Fibroblast of skin of back (primary cell): ENCODE data around the gene SPDYE3.
"Not testable (repeated sequence)": the region's sequence is repeated elsewhere in the genome, so short reads cannot be mapped to it uniquely, and the experiment has no call there.

ENCODE experiments used
- DNase-seq: peaks from one replicate; pipeline ENCODE4 v3.0.0-alpha.2; 2013

The SPDYE3 gene

GRCh38 chr7:100292162-100292561, 15.3 kb upstream of the SPDYE3 start:
- not testable (repeated sequence) for DNase-seq

GRCh38 chr7:100295269-100295668, 12.2 kb upstream of the SPDYE3 start:
- peak; percentile 12 for DNase-seq

DNA sequence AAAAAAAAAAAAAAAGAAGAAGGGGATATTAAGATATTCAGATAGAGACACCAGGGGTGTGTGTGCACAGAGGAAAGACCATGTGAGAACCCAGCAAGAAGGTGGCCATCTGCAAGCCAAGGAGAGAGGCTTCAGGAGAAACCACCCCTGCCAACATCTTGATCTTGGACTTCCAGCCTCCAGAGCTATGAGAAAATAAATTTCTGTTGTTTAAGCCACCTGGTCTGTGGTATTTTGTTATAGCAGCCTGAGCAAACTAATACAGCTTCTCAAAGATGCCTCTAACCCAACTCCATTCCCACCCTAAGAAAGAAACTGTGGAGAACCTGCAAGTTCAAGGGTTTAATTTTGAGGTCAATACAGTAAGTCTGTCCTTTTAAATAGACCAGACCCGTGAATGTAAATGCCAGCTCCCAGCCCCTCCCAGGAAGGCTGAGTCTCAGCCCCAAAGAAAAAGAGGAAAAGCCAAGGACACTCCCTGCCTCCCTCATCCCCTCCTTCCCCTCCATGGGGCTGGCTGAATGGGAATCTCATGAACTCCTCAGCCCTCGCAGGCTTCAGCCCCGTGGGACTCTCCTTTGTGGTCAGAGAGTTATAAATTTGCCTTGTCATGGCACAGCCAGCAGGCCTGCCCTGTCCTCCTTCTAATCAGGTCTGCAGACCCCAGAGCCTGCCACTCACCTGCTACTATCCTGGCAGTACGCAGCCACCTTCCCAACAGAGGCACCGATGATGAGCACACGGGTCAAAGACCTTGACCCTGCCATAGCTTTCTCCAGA, 9.5 kb upstream of the SPDYE3 start:
- DNase-seq, result not testable (repeated sequence)

GRCh38 chr7:100298632-100298895, 8.9 kb upstream of the SPDYE3 start:
- not testable (repeated sequence) for DNase-seq

DNA sequence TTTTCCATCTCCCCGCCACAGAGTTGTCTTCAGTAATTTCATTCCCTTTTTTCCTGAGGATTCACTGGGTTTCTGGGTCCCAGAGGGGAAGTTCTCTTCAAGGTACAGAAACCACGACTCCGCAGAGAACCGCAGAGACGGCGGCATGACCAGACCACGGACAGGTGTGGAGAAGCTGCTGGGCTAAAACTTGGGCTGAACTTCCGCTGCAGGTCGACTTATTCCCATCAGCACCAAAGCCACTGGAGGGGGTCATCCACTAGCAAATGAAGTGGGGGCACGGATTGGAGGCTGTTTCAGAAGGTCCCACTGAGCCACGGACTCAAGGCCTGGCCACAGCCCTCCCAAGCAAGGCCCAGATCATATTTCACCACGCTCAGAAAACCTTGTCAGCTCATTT, 3.0 kb upstream of the SPDYE3 start:
- DNase-seq, result not testable (repeated sequence)

- DNase-seq, result not testable (repeated sequence)
Measured at GRCh38 chr7:100318329-100318728, 10.8 kb downstream of the SPDYE3 start.

- DNase-seq, result not testable (repeated sequence)
Measured at GRCh38 chr7:100321648-100322047, 14.1 kb downstream of the SPDYE3 start.

- not testable (repeated sequence) for DNase-seq
Measured at GRCh38 chr7:100324194-100324593, 16.7 kb downstream of the SPDYE3 start.

DNA sequence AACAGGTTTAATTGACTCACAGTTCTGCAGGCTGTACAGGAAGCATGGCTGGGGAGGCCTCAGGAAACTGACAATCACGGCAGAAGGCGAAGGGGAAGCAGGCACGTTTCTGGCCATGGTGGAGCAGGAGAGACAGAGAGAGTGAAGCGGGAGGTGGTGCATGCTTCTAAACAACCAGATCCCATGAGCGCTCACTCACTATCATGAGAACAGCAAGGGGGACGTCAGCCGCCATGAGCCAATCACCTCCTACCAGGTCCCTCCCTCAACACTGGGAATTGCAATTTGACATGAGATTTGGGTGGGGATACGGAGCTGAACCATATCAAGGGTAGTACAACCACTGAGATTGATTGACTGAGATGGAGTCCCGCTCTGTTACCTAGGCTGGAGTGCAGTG, 18.2 kb downstream of the SPDYE3 start:
- DNase-seq, result not testable (repeated sequence)

- not testable (repeated sequence) for DNase-seq
Measured at GRCh38 chr7:100326914-100327313, 19.4 kb downstream of the SPDYE3 start.

DNA sequence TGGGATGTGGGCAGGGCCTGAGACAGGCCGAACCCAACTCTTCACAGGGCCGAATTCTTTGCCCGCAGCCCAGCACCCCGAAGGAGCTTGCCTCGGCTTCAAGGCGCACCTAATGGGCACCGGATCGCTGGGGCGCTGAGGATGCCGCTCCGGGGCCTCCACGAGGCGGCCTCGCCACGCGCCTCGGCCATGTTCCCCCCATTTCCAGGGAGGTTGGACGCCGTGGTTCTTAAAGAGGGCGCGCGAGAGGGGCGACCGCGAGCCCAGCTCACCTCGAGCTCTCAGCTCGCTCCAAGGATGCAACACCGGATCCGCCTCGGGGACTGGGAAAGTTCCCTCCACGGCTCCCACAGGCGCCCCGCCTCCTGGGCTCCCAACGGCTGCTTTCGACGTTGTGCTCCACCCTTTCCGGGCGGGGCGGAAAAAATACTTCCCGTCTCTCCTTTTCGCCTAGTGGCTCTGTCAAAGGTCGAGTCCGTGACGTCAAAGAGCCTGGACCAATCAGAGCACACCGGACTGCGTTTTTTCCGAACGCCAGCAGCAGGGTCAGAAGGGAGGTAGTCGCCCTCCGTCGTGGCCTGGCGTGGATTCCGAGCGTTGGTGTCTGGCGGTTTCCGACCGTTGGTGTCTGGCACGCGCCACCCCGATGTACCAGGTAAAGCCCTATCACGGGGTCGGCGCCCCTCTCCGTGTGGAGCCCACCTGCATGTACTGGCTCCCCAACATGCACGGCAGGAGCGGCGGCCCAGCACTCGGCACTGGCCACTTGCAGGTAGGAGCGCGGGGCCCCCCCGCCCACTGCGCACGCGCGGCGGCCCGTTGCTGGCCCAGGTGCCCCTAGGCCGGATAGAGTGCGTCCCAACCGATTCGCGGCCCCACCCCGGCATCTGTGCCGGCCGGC, 28.3 kb downstream of the SPDYE3 start:
- peak; percentile 93 for DNase-seq

DNA sequence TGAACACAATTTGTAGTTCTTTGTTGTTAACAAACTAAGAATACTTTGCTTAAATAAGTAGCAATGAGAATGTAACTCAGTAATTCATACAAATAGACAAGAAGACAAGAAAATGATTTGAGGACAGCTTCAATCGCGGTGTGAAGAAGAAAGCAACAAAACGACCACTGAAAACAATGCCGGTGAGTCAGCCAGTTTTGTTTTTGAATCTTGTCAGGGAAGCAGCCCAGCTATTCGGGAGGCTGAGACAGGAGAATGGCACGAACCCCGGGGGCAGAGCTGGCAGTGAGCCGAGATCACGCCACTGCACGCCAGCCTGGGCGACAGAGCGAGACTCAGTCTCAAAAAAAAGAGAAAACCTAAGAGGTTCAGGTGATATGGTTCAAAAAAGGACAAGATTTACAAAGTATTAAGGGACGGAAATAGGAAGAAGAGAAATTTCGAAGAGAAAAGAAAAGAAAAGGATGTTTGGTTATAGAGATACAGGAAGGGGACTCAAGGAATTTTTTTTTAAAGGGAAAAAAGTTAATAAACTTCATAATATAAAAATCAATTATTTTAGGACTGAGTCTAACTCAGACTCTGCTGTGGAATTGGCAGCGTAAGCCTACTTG, 30.7 kb downstream of the SPDYE3 start:
- DNase-seq, result not testable (repeated sequence)

- not testable (repeated sequence) for DNase-seq
Measured at GRCh38 chr7:100341286-100341685, 33.8 kb downstream of the SPDYE3 start.

DNA sequence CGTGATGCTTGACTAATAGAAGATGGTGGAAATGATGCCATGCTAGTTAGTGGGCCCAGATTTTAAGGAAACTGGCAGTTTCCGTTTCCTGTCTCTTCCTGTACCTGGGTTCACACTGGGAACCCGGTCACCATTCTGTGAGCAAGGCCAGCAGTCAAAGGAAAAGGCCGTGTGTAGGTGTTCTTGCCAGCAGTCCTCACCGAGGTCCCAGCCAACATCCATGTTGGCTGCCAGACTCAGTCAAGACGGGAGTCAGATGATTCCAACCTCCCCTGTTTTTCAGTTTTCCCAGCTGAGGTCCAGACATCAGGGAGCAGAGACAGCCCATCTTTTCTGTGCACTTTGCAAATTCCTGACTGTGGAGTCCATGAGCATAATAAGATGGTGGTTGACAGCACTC, 35.3 kb downstream of the SPDYE3 start:
- no peak for DNase-seq

DNA sequence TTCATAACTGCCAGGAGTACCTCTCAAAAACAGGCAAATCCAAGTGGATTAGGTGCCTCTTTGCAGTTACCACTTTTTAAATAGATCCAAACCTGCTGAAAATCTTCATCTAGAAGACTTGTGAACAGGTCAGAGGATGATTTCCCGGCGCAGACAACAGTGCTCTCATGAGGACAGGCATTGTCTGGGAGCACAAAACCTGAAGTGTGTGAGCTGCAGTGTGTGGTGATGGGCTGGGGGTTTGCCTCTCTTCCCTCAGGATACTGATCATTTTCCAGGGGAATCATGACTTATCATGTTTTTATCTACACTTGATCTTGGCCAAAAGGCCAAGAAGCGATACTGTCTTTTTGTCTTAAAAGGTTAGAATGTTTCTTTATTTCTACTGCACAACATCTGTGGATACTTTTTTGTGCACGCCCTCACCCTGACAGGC, 36.6 kb downstream of the SPDYE3 start:
- DNase-seq, result not testable (repeated sequence)

GRCh38 chr7:100344560-100345287, 37.2 kb downstream of the SPDYE3 start:
- peak; percentile 61 for DNase-seq

DNA sequence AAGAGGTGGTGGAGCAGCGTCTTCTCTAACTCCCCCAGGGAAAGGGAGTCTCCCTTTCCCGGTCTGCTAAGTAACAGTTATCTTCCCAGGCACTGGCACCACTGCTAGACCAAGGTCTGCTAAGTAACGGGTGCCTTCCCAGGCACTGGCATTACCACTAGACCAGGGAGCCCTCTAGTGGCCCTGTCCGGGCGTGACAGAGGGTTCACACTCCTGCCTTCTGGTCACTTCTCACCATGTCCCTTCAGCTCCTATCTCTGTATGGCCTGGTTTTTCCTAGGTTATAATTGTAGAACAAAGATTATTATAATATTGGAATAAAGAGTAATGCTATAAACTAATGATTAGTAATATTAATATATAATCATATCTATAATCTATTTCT, 37.8 kb downstream of the SPDYE3 start:
- DNase-seq, result peak; percentile 35

DNA sequence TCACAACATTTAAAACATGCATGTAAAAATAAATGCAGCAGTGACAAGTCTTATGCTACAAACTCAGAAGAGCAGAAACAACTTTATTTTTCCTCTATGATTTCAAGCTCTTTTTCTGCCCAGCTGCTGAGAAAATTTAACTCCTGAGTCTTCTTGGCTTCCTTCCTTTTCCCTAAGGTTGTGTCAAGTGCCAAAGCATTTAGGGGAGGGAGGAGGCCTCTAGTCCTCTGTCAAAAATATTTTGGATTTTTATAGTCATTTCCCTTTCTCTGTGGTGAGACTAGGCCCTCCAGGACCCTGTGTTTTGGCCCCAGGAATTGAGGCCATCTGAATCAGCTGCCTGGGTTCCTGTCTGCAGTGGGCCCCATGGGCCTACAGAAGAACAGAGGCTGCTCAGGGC, 39.4 kb downstream of the SPDYE3 start:
- DNase-seq, result no peak

DNA sequence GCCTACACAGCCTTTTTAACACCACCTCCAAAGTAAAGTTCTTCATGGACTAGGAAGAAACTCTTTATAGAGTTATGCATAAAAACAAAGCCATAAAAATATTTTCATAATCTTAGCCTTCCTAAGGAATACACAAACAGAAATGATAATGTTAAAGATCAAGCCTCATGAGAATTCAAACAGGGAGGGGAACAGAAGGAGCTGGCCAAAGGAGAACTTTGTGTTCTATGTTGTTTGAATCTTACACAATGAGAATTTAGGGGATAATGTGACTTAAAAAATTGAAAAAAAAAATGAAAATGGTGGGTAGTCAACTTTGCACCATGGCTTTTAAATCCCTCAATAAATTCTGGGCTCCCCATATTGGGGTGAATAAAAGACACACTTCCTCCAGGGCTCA, 41.3 kb downstream of the SPDYE3 start:
- no peak for DNase-seq

DNA sequence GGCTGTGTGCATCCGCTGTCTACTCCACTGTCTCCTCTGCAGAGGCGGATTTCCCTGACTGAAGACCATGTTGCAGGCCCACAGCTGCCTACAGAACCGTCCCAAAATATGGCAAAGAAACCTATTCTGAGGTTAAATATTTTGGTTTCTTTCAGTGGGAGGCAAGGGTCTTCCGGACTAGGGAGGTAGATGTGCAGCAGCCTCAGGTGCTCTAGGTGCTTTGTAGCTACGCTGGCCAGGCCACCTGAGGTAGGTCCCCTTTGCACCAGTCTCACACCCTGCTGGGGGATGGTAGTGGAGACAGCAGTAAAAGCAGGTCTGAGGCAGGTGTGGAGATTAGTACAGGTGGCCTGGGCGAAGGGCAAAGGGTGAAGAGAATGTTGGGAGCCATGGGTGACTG, 42.3 kb downstream of the SPDYE3 start:
- no peak for DNase-seq

GRCh38 chr7:100351657-100352058, 44.2 kb downstream of the SPDYE3 start:
- no peak for DNase-seq

- DNase-seq, result not testable (repeated sequence)
Measured at GRCh38 chr7:100352230-100352781, 44.8 kb downstream of the SPDYE3 start.
